Peyer's patch (tissue), 4 donors: Measurements from ENCODE around the gene SH3TC1.

Experiments used
- POLR2A ChIP-seq, 2 donors: fragments of 450-650 bp; IDR thresholded peaks; one replicate each; pipeline ENCODE4 v1.5.1; 2017; ENCODE audit warnings: antibody characterized with exemption in 2 of 2, mild to moderate bottlenecking in 2 of 2, moderate library complexity in 2 of 2
- TF ChIP-seq, protein P1 (sequence below), 6 experiments: fragments of 450-650 bp in 4 of 6; fragments of 200-600 bp in 2 of 6; sonication (generic) in 1 of 6; IDR thresholded peaks; one replicate each; pipeline ENCODE4 v1.5.1; 2017 to 2019; ENCODE audit warnings: antibody characterized with exemption in 6 of 6, mild to moderate bottlenecking in 3 of 6, moderate library complexity in 1 of 6

DNA sequence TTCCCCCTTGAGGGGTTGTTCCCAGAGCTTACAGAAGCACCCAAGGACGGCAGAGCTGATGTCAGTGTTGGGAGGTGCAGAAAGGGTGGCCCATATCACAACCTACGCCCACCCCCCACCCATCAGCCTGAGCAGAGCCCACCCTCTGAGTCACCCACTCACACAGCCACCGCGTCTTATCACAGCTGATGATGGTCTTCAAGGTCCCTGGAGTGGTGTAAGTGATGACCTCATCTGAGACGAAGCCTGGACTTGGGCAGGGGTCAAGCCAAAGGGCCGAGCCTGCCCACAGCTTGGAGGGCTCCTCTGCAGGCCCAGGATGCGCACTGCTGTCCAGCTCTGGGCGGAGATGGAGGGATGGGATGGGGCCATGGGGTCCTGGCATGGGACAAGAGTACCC is 67.4 kb downstream of the SH3TC1 start:
- TF ChIP-seq, protein P1, sequence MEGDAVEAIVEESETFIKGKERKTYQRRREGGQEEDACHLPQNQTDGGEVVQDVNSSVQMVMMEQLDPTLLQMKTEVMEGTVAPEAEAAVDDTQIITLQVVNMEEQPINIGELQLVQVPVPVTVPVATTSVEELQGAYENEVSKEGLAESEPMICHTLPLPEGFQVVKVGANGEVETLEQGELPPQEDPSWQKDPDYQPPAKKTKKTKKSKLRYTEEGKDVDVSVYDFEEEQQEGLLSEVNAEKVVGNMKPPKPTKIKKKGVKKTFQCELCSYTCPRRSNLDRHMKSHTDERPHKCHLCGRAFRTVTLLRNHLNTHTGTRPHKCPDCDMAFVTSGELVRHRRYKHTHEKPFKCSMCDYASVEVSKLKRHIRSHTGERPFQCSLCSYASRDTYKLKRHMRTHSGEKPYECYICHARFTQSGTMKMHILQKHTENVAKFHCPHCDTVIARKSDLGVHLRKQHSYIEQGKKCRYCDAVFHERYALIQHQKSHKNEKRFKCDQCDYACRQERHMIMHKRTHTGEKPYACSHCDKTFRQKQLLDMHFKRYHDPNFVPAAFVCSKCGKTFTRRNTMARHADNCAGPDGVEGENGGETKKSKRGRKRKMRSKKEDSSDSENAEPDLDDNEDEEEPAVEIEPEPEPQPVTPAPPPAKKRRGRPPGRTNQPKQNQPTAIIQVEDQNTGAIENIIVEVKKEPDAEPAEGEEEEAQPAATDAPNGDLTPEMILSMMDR (IDR thresholded peaks at IDR 0.05): no peak
- no peak for TF ChIP-seq POLR2A (IDR thresholded peaks at IDR 0.05)
